SU-DHL-6 (cell line): ENCODE results near the gene AFF3.

ENCODE experiments used
- H2AFZ ChIP-seq: fragments of 200-600 bp; sonication (generic); 2 replicates; pipeline ENCODE4 v1.6.1; 2014; ENCODE audit warnings: low read depth, mild to moderate bottlenecking, moderate library complexity, mixed read lengths, antibody characterized with exemption, low read length; ENCODE audit not compliant: severe bottlenecking
- H3F3A ChIP-seq: fragments of 200-600 bp; shearing (Covaris generic); 2 replicates; pipeline ENCODE4 v1.6.0; 2016; ENCODE audit warnings: antibody characterized with exemption, mild to moderate bottlenecking; ENCODE audit not compliant: insufficient read depth
- H3K27ac ChIP-seq: fragments of 200-600 bp; sonication (generic); 2 replicates; pipeline ENCODE4 v1.5.1; 2016; ENCODE audit warnings: low read depth, mild to moderate bottlenecking, low read length, moderate library complexity, mixed read lengths
- H3K27me3 ChIP-seq: fragments of 200-600 bp; sonication (generic), shearing (Covaris generic); 2 replicates; pipeline ENCODE4 v1.6.0; 2014; ENCODE audit warnings: mild to moderate bottlenecking, low read length
- H3K36me3 ChIP-seq: fragments of 200-600 bp; sonication (generic); 2 replicates; pipeline ENCODE4 v1.6.1; 2014; ENCODE audit warnings: mild to moderate bottlenecking, low read length, mixed read lengths
- H3K4me2 ChIP-seq: fragments of 300-600, 200-600 bp; shearing (Covaris generic), sonication (generic); 2 replicates; pipeline ENCODE4 v1.6.0; 2014; ENCODE audit warnings: low read length, low read depth, mild to moderate bottlenecking; ENCODE audit not compliant: poor library complexity, severe bottlenecking
- H3K4me3 ChIP-seq: fragments of 200-600 bp; sonication (generic); 2 replicates; pipeline ENCODE4 v1.5.1; 2014; ENCODE audit warnings: antibody characterized with exemption, low read length, mild to moderate bottlenecking, mixed read lengths; ENCODE audit not compliant: insufficient read depth, poor library complexity, severe bottlenecking
- H3K79me2 ChIP-seq: fragments of 200-600 bp; sonication (generic); 2 replicates; pipeline ENCODE4 v1.6.1; 2014; ENCODE audit warnings: mild to moderate bottlenecking, low read length, moderate library complexity; ENCODE audit not compliant: insufficient read depth
- H3K9ac ChIP-seq: fragments of 200-600 bp; sonication (generic); 2 replicates; pipeline ENCODE4 v1.7.0; 2014; ENCODE audit warnings: mild to moderate bottlenecking, low read length
- H3K9me2 ChIP-seq: fragments of 200-600 bp; sonication (generic); replicated peaks from 2 replicates; pipeline ENCODE4 v1.6.1; 2014; ENCODE audit warnings: low read length; ENCODE audit not compliant: insufficient read depth
- H3K9me3 ChIP-seq: fragments of 200-600 bp; sonication (generic); 2 replicates; pipeline ENCODE4 v1.6.1; 2014; ENCODE audit warnings: low read length, mixed read lengths; ENCODE audit not compliant: insufficient read depth
- H4K20me1 ChIP-seq: fragments of 200-600 bp; sonication (generic); 2 replicates; pipeline ENCODE4 v1.6.1; 2014; ENCODE audit warnings: low read depth, mild to moderate bottlenecking, antibody characterized with exemption, low read length, moderate library complexity, mixed read lengths
- EZH2phosphoT487 ChIP-seq: fragments of 200-600 bp; sonication (generic), shearing (Covaris generic); conservative IDR thresholded peaks from 2 replicates; pipeline ENCODE4 v1.6.1; 2018; ENCODE audit warnings: mild to moderate bottlenecking, antibody characterized with exemption, low read length, moderate library complexity, mixed read lengths
- TF ChIP-seq, protein P1 (sequence below): fragments of 200-600 bp; sonication (generic); IDR thresholded peaks from one replicate; pipeline ENCODE4 v1.5.1; 2017; ENCODE audit warnings: antibody characterized with exemption, mild to moderate bottlenecking, low read length, moderate library complexity; ENCODE audit not compliant: insufficient read depth, poor library complexity, severe bottlenecking

The AFF3 gene

DNA sequence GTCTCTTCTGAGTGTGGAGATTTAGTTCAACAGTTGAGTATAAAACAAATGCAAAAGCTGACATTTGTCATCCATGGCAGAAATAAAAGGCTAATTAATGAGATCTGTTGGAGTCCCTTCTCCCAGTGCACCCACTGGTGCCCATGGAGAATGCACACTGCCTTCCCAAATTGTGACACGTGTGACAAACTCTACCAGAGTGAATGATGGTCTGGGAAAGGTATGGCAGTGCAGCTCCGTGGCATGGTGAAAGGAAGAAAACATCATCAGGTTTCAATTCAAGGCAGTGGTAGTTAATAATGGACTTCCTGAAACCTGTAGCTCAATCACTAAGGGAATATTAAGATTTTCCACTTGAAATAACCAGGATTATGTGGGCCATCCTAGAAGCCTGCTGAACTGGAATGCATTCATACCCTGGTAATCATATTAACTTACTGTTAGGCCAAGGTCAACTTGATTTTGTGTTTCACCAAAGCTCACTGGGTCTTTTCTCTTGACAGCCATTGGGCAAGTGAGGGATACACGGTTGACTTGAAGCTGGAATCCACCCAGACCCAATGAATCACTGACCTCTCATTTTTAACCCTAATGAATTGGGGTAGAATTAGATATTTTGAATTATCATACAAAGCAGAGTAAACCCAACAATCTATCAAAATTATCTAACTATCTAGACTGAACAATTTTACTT is 167.6 kb downstream of the AFF3 start:
- H3K27ac ChIP-seq, result no peak overlapping the region
- H3K27me3 ChIP-seq, result no peaks in the 10 kb centered on the region
- H2AFZ ChIP-seq, result no peak overlapping the region
- no peaks in the 10 kb centered on the region for H4K20me1 ChIP-seq
- H3F3A ChIP-seq, result no peaks in the 10 kb centered on the region
- H3K36me3 ChIP-seq, result no peaks in the 10 kb centered on the region
- no peaks in the 10 kb centered on the region for H3K9me3 ChIP-seq
- H3K4me3 ChIP-seq, result no peak overlapping the region
- H3K9ac ChIP-seq, result no peak overlapping the region
- H3K4me2 ChIP-seq, result no peak overlapping the region
- H3K79me2 ChIP-seq, result no peaks in the 10 kb centered on the region
- no peaks in the 10 kb centered on the region for H3K9me2 ChIP-seq
- TF ChIP-seq, protein P1, sequence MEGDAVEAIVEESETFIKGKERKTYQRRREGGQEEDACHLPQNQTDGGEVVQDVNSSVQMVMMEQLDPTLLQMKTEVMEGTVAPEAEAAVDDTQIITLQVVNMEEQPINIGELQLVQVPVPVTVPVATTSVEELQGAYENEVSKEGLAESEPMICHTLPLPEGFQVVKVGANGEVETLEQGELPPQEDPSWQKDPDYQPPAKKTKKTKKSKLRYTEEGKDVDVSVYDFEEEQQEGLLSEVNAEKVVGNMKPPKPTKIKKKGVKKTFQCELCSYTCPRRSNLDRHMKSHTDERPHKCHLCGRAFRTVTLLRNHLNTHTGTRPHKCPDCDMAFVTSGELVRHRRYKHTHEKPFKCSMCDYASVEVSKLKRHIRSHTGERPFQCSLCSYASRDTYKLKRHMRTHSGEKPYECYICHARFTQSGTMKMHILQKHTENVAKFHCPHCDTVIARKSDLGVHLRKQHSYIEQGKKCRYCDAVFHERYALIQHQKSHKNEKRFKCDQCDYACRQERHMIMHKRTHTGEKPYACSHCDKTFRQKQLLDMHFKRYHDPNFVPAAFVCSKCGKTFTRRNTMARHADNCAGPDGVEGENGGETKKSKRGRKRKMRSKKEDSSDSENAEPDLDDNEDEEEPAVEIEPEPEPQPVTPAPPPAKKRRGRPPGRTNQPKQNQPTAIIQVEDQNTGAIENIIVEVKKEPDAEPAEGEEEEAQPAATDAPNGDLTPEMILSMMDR, result no peak
- no peak for TF ChIP-seq EZH2phosphoT487

DNA sequence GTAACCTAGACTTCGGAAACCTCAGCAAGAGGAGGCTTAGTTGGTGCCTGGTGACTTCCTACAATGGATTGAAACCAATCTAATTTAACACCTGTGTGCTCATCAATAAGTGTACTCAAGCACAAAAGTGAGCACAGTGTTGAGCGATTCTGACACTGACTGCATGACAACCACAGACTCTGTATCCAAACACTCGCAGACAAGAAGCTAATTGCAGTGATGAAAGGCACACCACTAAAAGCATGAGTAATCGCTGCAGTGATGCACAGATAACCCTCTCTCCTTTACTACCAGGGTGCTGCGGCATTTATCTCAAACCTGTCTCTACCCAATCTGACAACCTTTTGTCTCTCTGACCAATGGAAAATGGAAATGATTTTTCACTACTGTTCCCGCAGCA is 168.1 kb downstream of the AFF3 start:
- TF ChIP-seq, protein P1, result no peak
- TF ChIP-seq EZH2phosphoT487, result no peak
- H3K27ac ChIP-seq, result no peak overlapping the region
- H4K20me1 ChIP-seq, result no peaks in the 10 kb centered on the region

DNA sequence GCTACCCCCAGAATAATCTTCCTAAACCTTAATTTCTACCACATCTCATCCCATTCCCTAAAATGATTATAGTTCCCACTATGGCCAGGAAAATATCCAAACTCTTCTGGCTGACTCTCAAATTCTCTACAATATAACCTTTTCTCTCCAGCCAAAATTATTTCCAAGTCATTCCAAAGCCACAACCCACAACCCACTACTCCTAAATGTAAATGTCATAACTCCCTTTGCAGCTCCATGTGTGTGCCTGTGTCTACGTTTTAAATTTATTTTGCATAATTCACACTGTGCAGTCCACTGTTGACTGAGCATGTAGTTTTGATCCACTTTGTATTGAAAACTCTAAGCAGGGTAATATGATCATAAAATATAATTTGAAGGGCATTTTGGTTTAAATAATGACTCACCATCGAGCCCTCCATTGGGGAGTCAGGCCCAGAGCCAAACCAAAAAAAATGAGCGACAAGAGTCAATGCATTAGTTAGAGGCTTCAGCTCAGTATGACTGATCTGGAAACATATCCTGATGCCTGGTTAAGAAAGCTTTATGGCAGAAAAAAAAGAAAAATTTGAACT is 171.0 kb downstream of the AFF3 start:
- H2AFZ ChIP-seq, result no peak overlapping the region
- H3K9me3 ChIP-seq, result no peaks in the 10 kb centered on the region
- no peaks in the 10 kb centered on the region for H3K27me3 ChIP-seq
- H4K20me1 ChIP-seq, result no peaks in the 10 kb centered on the region
- TF ChIP-seq EZH2phosphoT487, result no peak
- TF ChIP-seq, protein P1, result no peak
- H3K27ac ChIP-seq, result no peak overlapping the region
- H3K9me2 ChIP-seq, result no peaks in the 10 kb centered on the region
- no peaks in the 10 kb centered on the region for H3F3A ChIP-seq
- H3K36me3 ChIP-seq, result no peaks in the 10 kb centered on the region
- no peak overlapping the region for H3K4me3 ChIP-seq
- no peaks in the 10 kb centered on the region for H3K79me2 ChIP-seq
- H3K9ac ChIP-seq, result no peak overlapping the region
- no peak overlapping the region for H3K4me2 ChIP-seq

More for the DNA sequence above, 168.1 kb downstream of the AFF3 start:
- H3K27me3 ChIP-seq, result no peaks in the 10 kb centered on the region
- no peak overlapping the region for H2AFZ ChIP-seq
- H3F3A ChIP-seq, result no peaks in the 10 kb centered on the region
- H3K79me2 ChIP-seq, result no peaks in the 10 kb centered on the region
- no peaks in the 10 kb centered on the region for H3K9me2 ChIP-seq
- H3K9me3 ChIP-seq, result no peaks in the 10 kb centered on the region
- no peak overlapping the region for H3K4me3 ChIP-seq
- no peak overlapping the region for H3K4me2 ChIP-seq
- H3K36me3 ChIP-seq, result no peaks in the 10 kb centered on the region
- H3K9ac ChIP-seq, result no peak overlapping the region
